Pons (tissue), 1 donor: Measurements from ENCODE around the gene KRT27.
"Not testable (repeated sequence)": the region's sequence is repeated elsewhere in the genome, so short reads cannot be mapped to it uniquely, and the experiment has no call there.

ENCODE experiments used
- DNase-seq: peaks from one replicate; pipeline ENCODE4 v3.0.0-alpha.2; 2016; ENCODE audit warnings: low spot score

KRT27 gene

DNA sequence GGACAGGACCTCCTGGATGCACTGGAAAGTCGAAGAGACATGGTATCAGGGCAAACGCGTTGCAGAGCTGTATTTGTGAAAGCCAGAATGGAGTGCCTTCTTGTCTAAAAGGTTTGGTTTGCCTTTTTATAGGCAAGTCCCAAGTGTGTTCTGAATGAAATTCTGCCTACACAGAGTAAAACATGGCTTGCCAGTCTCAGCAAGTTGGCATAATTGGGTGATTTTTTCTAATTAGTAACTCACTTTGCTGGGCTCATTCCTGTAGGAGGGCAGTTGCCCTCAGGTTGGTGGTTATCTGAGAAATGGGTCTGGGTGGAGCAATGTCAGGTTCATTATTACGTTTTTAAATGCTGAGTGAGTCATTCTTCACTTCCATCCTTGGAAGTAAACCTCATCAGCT lies 27.1 kb downstream of the KRT27 start, which contains the start of gene KRT25:
KRT25 (minus strand) TSS at position 101 of the 400 bp plus-strand sequence; CDS start at position 41, 60 bp downstream.
- DNase-seq, result no peak

GRCh38 chr17:40753804-40754203 lies 28.5 kb downstream of the KRT27 start:
- no peak for DNase-seq

DNA sequence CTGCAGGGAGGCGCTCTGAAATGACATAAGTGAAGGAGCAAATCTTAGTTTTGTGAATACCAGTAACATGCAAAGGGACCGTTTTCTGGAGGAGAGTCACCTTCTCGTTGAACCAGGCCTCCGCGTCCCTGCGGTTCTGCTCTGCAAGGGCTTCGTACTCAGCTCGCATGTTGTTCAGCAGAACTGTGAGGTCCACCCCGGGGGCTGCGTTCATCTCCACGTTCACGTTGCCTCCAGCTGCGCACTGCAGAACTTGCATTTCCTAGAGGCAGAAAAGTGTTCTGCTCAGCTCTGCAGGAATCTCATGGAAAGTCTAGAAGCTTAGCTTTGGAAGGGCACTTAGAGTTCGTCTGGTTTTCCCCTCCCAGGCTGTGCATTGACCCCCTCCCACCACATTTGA lies 31.3 kb downstream of the KRT27 start:
- DNase-seq, result no peak

DNA sequence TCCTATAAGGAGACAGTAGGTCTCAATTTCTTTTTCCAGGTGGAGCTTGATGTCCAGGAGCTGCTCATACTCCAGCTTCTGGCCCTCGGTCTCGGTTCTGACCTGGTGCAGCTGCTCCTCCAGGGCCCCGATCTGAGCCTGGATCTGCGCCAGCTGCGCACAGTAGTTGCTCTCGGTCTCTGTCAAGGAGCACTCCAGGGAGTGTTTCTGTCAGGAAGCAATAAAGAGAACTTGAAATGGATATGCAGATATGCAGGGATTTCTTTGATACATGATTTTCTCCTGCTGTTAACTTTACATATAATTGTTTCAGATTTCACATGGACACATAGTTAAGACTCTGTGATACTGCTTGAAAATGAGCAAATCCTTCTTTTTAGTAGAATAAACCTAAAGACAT lies 32.0 kb downstream of the KRT27 start:
- DNase-seq, result no peak

- DNase-seq, result not testable (repeated sequence)
Measured at GRCh38 chr17:40748666-40749065, 33.7 kb downstream of the KRT27 start.

GRCh38 chr17:40738553-40738952 lies 43.8 kb downstream of the KRT27 start:
- DNase-seq, result no peak

GRCh38 chr17:40735016-40735415 lies 47.3 kb downstream of the KRT27 start:
- DNase-seq, result no peak

- no peak for DNase-seq
Measured at GRCh38 chr17:40734018-40734417, 48.3 kb downstream of the KRT27 start.

- no peak for DNase-seq
Measured at GRCh38 chr17:40730970-40731369, 51.4 kb downstream of the KRT27 start.

GRCh38 chr17:40727447-40728231 lies 54.7 kb downstream of the KRT27 start:
- DNase-seq, result no peak

DNA sequence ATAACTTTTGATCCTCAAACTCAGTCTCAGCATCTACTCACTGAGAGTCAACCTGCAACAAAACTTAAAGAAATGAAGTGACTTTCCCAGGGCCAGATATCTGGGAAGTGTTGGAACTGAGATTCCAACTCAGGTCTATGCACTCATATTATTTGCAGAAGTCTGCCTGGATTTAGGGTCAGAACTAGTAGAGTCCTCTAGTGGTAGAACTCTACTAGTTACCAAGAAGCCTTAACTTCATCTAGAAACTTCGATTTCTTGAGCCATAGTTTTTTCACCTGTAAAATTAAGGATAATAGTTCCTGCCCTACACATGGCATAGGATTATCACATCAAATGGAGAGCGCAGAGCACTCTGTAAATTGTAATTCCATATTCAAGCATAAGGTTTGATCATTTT lies 55.4 kb downstream of the KRT27 start:
- DNase-seq, result no peak
